HL-60/S4 (cell line): Measurements from ENCODE around the gene RANBP3.
"Not testable (repeated sequence)": the region's sequence is repeated elsewhere in the genome, so short reads cannot be mapped to it uniquely, and the experiment has no call there.

Source experiments
- in situ Hi-C: fragments of 300-500 bp; cut with MboI; formaldehyde crosslinking; loops from 2 replicates; pipeline ENCODE4 v1.14.3; 2022; ENCODE audit warnings: low sequenced_read_pairs

Gene RANBP3

DNA sequence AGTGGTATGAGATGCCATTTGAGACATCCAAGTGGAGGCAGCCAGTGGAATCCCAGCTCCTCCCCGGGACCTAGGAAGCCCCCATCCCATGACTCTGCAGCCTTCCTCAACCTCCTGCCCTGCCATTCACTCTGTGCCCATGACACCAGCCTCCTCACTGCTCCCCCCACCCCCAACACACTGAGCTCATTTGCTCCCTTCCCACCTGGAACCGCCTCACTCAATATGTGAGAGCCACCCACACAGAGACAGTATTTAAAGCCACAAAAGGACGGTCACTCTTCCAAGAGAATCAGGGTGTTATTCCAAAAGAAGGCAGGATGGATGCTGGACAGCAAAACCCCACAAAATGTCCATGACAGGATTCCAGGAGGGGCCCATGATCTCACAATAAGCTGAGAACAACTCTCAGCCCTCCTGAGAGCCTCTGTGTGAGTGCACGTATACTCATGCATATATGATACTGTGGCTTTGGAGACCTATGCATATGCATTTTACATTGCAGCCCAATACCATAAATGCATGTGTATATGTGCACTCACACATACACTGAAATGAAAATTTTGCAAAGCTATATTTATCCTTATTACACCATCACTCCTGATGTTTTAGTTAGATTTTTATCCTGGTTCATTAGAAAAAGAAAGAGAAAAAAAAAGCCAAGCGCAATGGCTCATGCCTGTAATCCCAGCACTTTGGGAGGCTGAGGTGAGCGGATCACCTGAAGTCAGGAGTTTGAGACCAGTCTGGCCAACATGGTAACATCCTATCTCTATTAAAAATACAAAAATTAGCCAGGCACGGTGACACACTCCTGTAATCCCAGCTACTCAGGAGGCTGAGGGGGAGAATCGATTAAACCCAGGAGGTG is 10.8 kb upstream of the RANBP3 start:
- in situ Hi-C loops: no loop called here

DNA sequence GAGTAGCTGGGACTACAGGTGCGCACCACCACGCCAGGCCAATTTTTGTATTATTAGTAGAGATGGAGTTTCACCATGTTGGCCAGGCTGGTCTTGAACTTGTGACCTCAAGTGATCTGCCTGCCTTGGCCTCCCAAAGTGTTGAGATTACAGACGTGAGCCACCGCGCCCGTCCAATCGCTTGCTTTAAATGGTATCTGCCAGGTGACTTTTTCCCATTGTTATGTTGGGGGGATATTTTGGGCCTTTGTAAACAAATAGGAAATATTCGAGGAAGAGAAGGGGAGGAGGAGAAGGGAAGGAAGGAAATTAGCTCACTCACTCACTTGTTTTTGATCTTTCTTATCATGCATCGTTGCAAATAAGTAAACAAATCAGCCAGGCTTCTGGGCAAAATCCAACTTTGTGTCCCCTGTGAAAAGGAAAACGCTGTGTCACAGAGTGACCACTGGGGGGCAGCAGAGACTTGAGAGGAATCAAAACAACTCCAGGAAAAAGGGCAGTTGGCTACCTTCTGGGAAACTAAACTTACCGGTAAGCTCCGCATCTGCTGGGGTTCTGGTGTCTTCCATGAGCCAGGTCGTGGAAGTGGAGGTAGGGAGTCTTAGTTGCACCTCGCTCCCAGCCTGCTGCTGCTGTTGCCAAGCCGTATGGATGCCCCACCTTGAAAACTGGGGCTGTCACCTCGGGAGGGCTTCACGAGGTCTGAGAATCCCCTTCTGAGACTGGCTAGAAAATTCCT is 9.3 kb upstream of the RANBP3 start:
- in situ Hi-C loops: no loop called here

- in situ Hi-C loops: not testable (repeated sequence)
Observed at GRCh38 chr19:5985837-5986236, 7.9 kb upstream of the RANBP3 start.

DNA sequence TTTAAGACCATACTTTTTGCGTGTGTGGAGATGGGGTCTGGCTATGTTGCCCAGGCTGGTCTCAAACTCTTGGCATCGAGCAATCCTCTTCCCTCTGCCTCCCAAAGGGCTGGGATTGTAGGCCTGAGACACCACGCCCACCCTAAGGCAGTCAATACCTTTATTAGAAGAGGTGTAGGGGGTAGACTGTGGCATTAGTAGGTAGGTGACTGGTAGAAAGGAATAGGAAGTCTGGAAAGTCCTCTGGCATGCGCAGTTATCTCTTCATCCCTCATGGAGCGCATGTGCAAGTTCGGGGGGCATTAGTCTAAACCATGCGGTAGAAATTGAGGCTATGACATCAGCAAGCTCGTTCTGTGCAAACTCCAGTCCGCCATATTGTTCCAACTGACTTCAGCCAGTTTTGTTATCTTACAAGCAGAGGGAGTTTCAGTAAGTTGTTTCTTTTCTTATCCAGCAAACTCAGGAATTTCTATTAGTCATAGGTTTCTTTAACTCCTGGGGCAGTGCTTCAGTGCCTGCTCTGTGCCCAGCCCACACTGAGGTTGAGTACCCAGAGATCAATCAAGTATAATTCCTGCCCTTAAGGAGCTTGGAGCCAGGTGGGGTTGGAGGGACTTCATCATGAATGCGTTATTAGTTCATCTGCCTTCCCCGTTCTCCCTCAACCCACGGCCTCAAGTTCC is 7.3 kb upstream of the RANBP3 start:
- in situ Hi-C loops: no loop called here

- in situ Hi-C loops: no loop called here
Observed at GRCh38 chr19:5984600-5984999, 6.7 kb upstream of the RANBP3 start.

- in situ Hi-C loops: no loop called here
Observed at GRCh38 chr19:5983367-5983955, 5.5 kb upstream of the RANBP3 start.

DNA sequence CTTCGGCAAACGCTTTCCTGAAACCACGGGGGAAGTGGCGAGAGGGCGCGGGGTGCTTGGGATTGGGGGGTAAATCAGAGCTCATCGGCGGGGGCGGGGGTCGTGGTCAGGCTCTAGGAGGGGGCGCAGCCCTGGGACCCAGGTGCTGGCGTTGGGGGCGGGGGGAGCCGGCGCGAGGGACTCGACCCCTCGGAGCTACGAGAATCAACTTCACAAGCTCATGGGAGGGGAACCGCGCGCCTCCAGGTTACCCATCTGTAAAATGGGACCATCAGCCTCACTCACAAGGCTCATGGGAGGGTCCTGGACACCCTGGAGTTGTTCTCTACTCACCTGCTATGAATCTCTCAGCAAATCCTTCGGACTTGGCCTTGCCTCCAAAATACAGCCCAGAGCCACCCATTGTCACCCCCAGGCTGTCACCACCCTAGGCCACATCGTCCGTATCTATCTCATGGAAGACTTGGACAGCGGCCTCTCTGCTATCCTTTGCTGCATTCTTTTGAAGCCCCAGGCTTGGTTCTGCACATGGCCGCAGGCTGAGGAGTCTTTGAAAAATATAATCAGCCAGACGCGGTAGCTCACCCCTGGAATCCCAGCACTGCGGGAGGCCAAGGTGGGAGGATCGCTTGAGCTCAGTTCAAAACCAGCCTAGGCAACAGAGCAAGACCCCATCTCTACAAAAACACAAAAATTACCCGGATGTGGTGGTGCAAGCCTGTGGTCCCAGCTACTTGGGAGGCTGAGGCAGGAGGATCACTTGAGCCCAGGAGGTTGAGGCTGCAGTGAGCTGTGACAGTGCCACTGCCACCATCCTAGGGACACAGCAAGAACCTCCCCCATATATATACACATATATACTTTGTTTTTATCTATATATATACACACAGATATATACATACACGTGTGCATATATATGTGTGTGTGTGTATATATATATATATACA is 939 bp upstream of the RANBP3 start:
- in situ Hi-C loops: no loop called here

GRCh38 chr19:5977222-5977784 is 637 bp downstream of the RANBP3 start:
- in situ Hi-C loops: no loop called here

- in situ Hi-C loops: no loop called here
Observed at GRCh38 chr19:5976768-5977167, 1.2 kb downstream of the RANBP3 start.

- in situ Hi-C loops: no loop called here
Observed at GRCh38 chr19:5975388-5975728, 2.6 kb downstream of the RANBP3 start.

DNA sequence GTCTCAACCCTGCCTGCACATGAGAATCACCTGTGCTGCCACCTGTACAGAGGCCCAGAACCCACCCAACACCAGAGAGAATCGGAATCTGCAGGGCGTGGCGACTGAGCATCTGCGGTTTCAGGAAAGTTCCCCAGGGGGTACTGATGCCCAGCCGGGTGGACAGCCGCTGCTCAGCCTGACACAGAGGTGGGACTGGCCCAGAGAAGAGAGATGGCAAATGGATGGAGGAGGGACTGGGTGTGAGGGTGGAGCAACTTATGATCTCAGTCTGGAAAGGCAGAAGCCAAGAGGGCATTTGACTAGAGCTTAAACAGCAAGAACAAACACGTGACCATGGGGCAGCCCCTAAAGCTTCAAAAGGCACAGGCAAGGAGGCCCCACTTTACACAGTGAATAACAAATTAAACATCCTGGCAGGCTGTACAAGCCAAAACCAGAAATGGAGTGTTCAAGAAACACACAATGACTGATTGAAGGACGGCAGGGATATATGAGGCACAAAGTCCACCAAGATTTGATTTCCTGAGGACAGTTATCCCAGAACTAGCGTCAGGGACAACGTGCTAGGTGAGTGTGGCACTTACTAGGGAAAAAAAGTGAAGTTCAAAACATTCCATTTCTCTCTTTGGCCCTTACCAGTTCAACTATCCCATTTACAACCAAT is 3.1 kb downstream of the RANBP3 start:
- in situ Hi-C loops: no loop called here

- in situ Hi-C loops: no loop called here
Observed at GRCh38 chr19:5973867-5974635, 3.9 kb downstream of the RANBP3 start.

DNA sequence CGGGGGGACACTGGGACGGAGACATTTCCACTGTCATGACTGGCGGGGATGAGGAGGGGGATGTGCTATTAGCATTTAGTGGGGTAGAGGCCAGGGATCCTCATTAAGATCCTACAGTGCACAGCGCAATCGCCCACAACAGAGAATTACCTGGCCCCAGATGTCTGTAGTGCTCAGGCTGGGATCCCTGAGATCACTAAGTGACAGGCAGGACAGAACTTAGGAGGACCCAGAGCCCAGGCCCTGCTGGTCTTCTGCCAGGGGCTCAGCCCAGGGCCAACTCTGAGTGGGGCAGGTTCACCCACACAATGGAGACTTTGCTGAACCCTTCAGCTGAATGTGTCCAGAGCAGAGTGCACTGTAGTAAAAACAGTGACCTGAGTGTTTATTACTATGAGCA is 4.6 kb downstream of the RANBP3 start:
- in situ Hi-C loops: no loop called here

DNA sequence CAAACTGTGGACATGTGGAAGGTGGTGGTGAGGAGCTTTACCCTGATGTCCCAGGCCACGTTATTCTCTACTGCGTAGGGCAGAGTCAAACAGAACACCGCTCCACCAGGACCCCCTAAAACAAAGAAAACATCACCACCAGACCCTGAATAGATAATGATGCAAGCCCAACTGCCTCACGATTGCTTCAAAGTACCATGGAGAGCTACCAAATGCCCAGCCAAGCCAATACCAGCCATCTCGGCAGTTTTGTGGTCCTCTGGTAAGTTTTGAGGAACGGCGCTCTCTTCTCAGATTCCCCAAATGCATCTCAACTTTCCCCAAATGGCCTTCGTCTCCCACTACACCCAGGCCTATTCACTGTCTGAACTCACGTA is 5.6 kb downstream of the RANBP3 start:
- in situ Hi-C loops: no loop called here

DNA sequence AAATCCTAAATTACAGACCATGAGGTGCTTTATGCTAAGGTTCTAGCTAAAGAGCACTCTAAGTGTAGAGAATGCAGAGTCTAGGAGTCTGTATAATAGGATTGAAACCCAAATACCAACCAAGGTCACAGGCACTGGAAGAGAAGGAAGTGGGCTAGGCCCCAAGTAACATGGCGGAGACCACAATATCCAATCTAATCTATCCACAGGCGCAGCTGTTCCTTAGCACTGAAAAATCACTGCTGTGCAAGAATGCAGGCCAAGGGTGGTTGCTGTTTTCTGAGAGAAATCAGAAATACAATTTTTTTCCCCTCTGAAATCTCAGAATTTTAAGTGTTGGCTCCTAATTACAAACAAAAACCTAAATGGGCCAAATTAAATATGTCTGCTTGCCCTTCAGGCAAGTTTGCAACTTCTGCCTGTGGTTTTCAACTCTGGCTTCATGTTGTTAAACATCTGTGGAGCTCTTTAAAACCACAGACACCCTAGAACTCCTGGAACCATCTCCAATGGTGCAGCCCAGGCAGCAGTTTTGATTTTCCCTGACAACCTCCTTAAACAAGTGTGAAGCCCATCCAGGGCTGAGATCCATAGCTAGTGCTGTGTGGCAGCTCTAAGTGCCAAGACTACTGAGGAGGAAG is 6.1 kb downstream of the RANBP3 start:
- in situ Hi-C loops: no loop called here

- in situ Hi-C loops: no loop called here
Observed at GRCh38 chr19:5969476-5969875, 8.5 kb downstream of the RANBP3 start.

DNA sequence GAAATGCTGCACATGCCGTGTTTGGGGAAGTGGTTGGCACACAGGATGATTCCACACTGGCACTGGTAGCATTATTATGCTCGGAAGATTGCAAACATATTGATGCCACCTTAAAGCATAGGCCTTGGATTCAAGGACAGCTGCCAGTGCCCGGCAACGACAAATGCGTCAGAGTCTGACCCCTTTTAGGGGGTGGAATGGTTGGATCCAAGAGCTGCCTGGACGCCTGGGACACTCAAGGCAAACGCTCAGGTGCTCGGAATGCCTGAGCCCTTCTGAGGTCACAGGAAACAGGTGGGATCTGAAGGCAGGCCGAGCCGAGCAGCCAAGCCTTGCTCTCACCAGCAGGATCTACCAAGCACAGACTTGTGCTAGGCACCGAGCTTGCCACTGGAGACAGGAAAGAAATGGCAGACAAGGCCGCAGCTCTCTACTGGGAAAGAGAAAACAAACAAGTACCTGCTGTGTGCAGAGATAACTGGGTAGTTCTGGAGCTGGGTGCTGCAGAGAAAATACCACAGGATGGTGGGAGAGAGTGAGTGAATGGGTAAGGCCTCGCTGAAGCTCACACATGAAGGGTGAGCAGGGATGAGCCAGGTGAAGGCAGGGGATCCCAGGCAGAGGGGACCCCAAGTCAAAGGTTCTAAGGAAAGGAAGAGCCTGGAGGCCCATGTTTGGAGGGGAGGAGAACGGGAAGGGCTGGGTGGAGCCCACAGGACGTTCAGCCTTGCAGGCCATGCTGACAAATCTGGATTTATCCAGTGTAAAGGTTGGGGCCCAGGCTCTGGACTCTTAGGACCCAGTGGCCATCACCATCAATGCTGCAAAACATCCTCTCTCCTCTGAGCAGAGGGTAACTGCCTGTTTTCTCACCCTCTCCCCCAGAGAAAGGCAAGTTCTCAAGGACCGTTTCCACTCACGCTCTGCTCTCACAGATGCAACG is 9.2 kb downstream of the RANBP3 start:
- in situ Hi-C loops: no loop called here
